Myocyte (in vitro differentiated cells): ENCODE measurements around the gene COL25A1. TPM values are rescaled to one million over a fixed set of nuclear protein-coding genes. Genes with fewer than 3 reads are reported as not detected.
"Not testable (repeated sequence)": the region's sequence is repeated elsewhere in the genome, so short reads cannot be mapped to it uniquely, and the experiment has no call there.

Source experiments
- DNase-seq: peaks from one replicate; pipeline ENCODE4 v3.0.0-alpha.2; 2012; ENCODE audit warnings: low read depth
- total RNA-seq: library from RNA; depleted of rRNA; stranded (reverse); fragments of >200 nt; gene quantifications from 2 replicates; pipeline ENCODE4 v1.2.3, GENCODE V29; 2014

Gene COL25A1
- total RNA-seq, 1 donor from 2014 or later = 25.0 TPM

GRCh38 chr4:109174224-109174953 is 128.1 kb downstream of the COL25A1 start:
- DNase-seq = no peak

DNA sequence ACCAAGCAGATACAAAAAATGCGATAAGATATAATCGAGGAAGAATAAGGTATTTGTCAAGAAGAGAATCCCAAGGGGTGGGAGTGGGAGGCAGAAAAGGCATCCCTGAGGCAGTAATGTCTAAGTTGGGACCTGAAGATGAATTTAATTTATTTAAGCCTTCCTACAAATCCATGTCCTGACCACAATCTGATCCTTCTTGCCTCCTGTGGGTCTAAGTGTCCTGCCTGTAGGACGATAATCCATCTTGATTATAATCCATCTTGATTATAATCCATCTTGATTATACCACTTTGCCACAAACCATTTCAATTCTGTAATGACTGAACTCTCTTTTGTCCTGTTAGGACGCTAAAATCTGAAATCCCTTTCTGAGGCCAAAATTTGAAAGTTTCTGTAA is 130.2 kb downstream of the COL25A1 start:
- DNase-seq = no peak

- no peak for DNase-seq
Measured at GRCh38 chr4:109171070-109171469, 131.4 kb downstream of the COL25A1 start.

DNA sequence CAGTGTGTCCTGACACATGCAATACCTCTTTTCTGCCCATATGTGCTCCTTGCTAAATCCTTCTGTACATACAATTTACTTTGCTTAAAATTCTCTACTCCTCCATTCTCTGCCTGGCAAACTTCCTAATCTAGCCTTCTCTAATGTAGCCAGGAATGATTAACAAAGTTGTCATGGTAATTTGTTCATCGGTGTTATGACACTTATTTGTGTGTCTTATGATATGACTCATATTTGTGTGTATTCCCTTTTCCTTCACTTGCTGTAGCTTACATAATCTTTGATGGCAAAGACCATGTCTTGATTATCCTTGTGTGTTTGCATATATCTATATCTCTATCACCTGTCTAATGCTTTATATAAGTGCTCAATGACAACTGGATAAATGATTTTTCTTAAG is 133.3 kb downstream of the COL25A1 start:
- no peak for DNase-seq

DNA sequence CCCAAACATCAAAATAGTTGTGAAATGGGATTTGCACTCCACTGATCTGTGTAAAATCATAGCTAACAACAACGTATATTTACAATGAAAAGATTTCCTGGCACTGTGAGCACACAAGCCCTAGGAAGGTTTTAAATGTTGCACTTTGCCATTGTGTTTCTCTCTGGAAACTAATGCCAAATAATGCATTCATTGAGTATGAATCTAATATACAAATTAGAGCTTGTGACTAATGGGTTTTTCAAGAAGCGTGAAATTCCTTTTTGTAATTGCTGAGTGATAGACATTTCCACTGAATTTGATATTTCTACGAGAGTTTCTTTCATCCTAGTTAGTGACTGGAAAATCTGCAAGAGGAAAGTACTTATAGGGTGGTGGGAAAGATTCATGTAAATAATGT is 135.9 kb downstream of the COL25A1 start:
- DNase-seq = no peak

DNA sequence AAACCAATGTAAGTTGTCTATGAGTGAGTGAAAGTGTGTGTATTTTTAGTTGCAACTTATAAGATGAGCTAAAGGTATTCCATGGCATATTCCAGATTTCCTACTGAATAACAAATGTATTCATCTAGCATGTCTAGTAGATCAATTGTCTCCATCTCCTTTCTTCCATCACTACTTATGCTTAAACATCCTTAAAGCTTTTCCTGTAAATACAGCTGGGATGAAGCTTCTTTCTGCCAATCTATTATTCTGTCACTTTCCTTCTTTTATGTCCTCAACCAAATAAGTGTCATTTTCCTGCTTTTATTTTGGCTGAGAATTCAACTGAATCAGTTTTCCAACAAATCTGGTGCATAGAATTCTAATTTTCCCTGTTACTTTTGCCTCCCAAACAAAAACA is 136.3 kb downstream of the COL25A1 start:
- no peak for DNase-seq

DNA sequence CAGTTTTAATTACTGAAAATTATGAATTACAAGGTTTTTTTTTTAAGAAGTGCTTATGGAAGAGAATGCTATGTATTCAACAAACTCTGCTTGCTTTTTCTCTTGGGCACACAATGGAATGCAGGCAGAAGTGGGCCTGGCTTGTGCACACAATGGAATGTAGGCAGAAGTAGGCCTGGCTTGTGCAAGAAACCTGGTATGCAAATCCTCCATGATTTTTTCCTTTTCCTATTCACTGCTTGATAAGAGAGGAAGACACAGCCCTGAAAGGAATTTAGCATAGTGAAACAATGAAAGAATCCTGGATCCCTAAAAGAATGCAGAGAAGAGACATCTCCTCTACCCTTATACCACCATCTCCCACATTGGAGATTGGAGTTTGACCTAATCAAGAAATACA is 138.4 kb downstream of the COL25A1 start:
- DNase-seq = no peak

- no peak for DNase-seq
Measured at GRCh38 chr4:109163493-109163892, 139.0 kb downstream of the COL25A1 start.

- DNase-seq = no peak
Measured at GRCh38 chr4:109162759-109163158, 139.7 kb downstream of the COL25A1 start.

DNA sequence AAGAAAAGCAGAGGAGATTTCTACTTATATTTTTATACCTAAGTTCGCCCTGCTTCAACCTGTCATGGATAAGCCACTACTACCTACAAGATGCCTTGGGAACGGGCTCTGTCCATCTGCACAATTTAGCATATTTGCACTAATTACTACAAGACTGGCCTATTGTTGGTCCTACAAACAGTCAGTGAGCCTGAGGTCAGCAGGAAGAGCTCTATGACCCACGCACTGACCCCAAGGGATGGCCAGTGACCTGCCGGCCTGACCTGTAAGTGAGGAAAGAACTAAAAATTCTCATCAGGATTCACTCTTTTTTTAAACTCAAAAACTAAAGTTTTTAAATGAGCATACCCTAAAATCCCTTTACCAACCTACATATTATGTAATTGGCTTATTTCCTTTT is 142.0 kb downstream of the COL25A1 start:
- no peak for DNase-seq

GRCh38 chr4:109157696-109158095 is 144.8 kb downstream of the COL25A1 start:
- no peak for DNase-seq

- DNase-seq = no peak
Measured at GRCh38 chr4:109157205-109157604, 145.3 kb downstream of the COL25A1 start.

- DNase-seq = no peak
Measured at GRCh38 chr4:109156356-109156755, 146.1 kb downstream of the COL25A1 start.

- DNase-seq = no peak
Measured at GRCh38 chr4:109155682-109156283, 146.7 kb downstream of the COL25A1 start.

DNA sequence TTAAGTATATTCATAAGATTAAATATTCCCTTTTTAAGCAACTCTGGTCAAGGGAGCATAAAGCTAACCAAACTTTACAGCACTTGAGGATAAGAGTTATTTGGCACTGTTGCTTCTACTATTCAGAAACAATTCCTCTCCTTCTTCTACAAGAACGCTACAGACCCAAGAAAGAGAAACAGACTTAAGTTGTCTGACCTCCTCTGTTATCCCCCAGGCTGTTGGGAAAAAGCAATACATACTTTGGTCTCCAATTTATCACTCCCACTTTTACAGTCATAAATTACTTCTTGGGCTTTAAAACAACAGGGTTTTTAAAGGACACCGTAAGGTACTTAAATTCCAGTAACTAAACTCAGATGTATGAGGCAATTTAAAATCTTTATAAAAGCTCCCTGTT is 147.4 kb downstream of the COL25A1 start:
- DNase-seq = no peak

DNA sequence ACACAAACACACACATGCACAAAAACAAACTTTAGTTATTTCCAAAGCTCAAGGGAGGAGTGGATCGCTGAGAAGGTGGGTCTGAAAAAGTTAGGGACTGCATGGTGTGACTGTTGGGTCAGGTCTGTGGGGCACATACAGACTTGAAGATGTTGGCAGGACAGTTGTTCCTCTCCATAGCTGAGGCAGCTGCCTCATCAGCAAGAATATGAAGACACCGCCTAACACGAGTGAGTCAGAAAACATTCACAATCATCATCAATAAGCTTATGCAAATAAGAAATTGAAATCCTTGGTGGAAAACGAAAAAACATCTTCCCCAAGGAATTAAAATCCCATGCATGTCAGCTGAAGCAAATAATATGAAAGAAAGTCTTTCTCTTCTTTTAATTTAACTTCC is 148.0 kb downstream of the COL25A1 start:
- no peak for DNase-seq

GRCh38 chr4:109149836-109150235 is 152.6 kb downstream of the COL25A1 start:
- no peak for DNase-seq

GRCh38 chr4:109148577-109149075 is 153.8 kb downstream of the COL25A1 start:
- no peak for DNase-seq

- DNase-seq = no peak
Measured at GRCh38 chr4:109147135-109147534, 155.3 kb downstream of the COL25A1 start.

- no peak for DNase-seq
Measured at GRCh38 chr4:109146499-109146898, 156.0 kb downstream of the COL25A1 start.

DNA sequence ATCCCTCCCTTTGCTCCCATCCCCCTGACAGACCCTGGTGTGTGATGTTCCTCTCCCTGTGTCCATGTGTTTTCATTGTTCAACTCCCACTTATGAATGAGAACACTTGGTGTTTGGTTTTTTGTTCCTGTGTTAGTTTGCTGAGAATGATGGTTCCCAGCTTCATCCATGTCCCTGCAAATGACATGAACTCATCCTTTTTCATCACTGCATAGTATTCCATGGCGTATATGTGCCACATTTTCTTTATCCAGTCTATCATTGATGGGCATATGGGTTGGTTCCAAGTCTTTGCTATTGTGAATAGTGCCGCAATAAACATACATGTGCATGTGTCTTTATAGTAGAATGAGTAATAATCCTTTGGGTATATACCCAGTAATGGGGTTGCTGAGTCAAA is 164.3 kb downstream of the COL25A1 start:
- not testable (repeated sequence) for DNase-seq

GRCh38 chr4:109134921-109135320 is 167.5 kb downstream of the COL25A1 start:
- no peak for DNase-seq

- no peak for DNase-seq
Measured at GRCh38 chr4:109134268-109134667, 168.2 kb downstream of the COL25A1 start.
